ENCODE measurements around the gene ILKAP.

The ILKAP gene

GRCh38 chr2:238142382-238143205 lies 60.9 kb downstream of the ILKAP start:
- Mint-ChIP-seq H3K27me3 (no peaks in the 10 kb centered on the region), H3K9me3 (no peaks in the 10 kb centered on the region), H3K36me3 (no peaks in the 10 kb centered on the region), H3K27ac (no peak overlapping the region), H3K4me1 (peaks cover 8% of the 10 kb centered on the region), H3K4me3 (no peak overlapping the region)

- Mint-ChIP-seq H3K36me3 (no peaks in the 10 kb centered on the region), H3K9me3 (no peaks in the 10 kb centered on the region), H3K4me1 (peaks cover 8% of the 10 kb centered on the region), H3K27ac (no peak overlapping the region), H3K27me3 (no peaks in the 10 kb centered on the region), H3K4me3 (no peak overlapping the region)
Measured at GRCh38 chr2:238141541-238142318, 61.8 kb downstream of the ILKAP start.

GRCh38 chr2:238140721-238141540 lies 62.6 kb downstream of the ILKAP start:
- Mint-ChIP-seq H3K27ac (no peak overlapping the region), H3K36me3 (no peaks in the 10 kb centered on the region), H3K9me3 (no peaks in the 10 kb centered on the region), H3K4me1 (peaks cover 8% of the 10 kb centered on the region), H3K27me3 (no peaks in the 10 kb centered on the region), H3K4me3 (no peak overlapping the region)

GRCh38 chr2:238140040-238140439 lies 63.5 kb downstream of the ILKAP start:
- Mint-ChIP-seq H3K4me3 (no peak overlapping the region), H3K27ac (no peak overlapping the region), H3K9me3 (no peaks in the 10 kb centered on the region), H3K27me3 (no peaks in the 10 kb centered on the region), H3K36me3 (no peaks in the 10 kb centered on the region), H3K4me1 (peaks cover 8% of the 10 kb centered on the region)

GRCh38 chr2:238139196-238140039 lies 64.1 kb downstream of the ILKAP start:
- Mint-ChIP-seq H3K4me1 (peaks cover 8% of the 10 kb centered on the region), H3K9me3 (no peaks in the 10 kb centered on the region), H3K27me3 (no peaks in the 10 kb centered on the region), H3K36me3 (no peaks in the 10 kb centered on the region), H3K4me3 (no peak overlapping the region), H3K27ac (no peak overlapping the region)

GRCh38 chr2:238138331-238139195 lies 64.9 kb downstream of the ILKAP start, which contains the start of gene KLHL30:
Gene KLHL30 (plus strand): TSS chr2:238138668. CDS start chr2:238140755, 2,087 bp downstream.
- Mint-ChIP-seq H3K36me3 (no peaks in the 10 kb centered on the region), H3K4me3 (no peak within 1 kb of the TSS), H3K27ac (no peak within 1 kb of the TSS), H3K9me3 (no peaks in the 10 kb centered on the region), H3K27me3 (no peaks in the 10 kb centered on the region), H3K4me1 (peaks cover 8% of the 10 kb centered on the region)

GRCh38 chr2:238137885-238138284 lies 65.6 kb downstream of the ILKAP start:
- no peak overlapping the region for H3K4me3 Mint-ChIP-seq
- no peaks in the 10 kb centered on the region for H3K9me3 Mint-ChIP-seq
- H3K36me3 Mint-ChIP-seq: no peaks in the 10 kb centered on the region
- H3K4me1 Mint-ChIP-seq: peaks cover 8% of the 10 kb centered on the region
- H3K27me3 Mint-ChIP-seq: no peaks in the 10 kb centered on the region
- H3K27ac Mint-ChIP-seq: no peak overlapping the region

GRCh38 chr2:238136820-238137537 lies 66.5 kb downstream of the ILKAP start:
- Mint-ChIP-seq H3K36me3 (no peaks in the 10 kb centered on the region), H3K4me3 (no peak overlapping the region), H3K9me3 (no peaks in the 10 kb centered on the region), H3K4me1 (peaks cover 7% of the 10 kb centered on the region), H3K27ac (no peak overlapping the region), H3K27me3 (no peaks in the 10 kb centered on the region)

GRCh38 chr2:238135601-238136150 lies 67.8 kb downstream of the ILKAP start:
- Mint-ChIP-seq H3K4me3 (no peak overlapping the region), H3K4me1 (no peaks in the 10 kb centered on the region), H3K27me3 (no peaks in the 10 kb centered on the region), H3K9me3 (no peaks in the 10 kb centered on the region), H3K36me3 (no peaks in the 10 kb centered on the region), H3K27ac (no peak overlapping the region)

- no peaks in the 10 kb centered on the region for H3K27me3 Mint-ChIP-seq
- no peaks in the 10 kb centered on the region for H3K9me3 Mint-ChIP-seq
- no peak overlapping the region for H3K27ac Mint-ChIP-seq
- H3K36me3 Mint-ChIP-seq: no peaks in the 10 kb centered on the region
- no peaks in the 10 kb centered on the region for H3K4me1 Mint-ChIP-seq
- no peak overlapping the region for H3K4me3 Mint-ChIP-seq
Measured at GRCh38 chr2:238134393-238134785, 69.1 kb downstream of the ILKAP start.

GRCh38 chr2:238133499-238134392 lies 69.7 kb downstream of the ILKAP start:
- Mint-ChIP-seq H3K27me3 (no peaks in the 10 kb centered on the region), H3K4me1 (no peaks in the 10 kb centered on the region), H3K9me3 (no peaks in the 10 kb centered on the region), H3K36me3 (no peaks in the 10 kb centered on the region), H3K27ac (no peak overlapping the region), H3K4me3 (no peak overlapping the region)

- Mint-ChIP-seq H3K9me3 (no peaks in the 10 kb centered on the region), H3K4me3 (no peak overlapping the region), H3K27me3 (no peaks in the 10 kb centered on the region), H3K4me1 (no peaks in the 10 kb centered on the region), H3K27ac (no peak overlapping the region), H3K36me3 (no peaks in the 10 kb centered on the region)
Measured at GRCh38 chr2:238132463-238133450, 70.7 kb downstream of the ILKAP start.

All from activated naive CD4-positive, alpha-beta T cell treated with anti-CD3 and anti-CD28 coated beads, Interleukin-2, amount 50 U/mL, for 24 hours (primary cell).